ENCODE data around the gene MFRP. TPM values are rescaled to one million over a fixed set of nuclear protein-coding genes. Genes with fewer than 3 reads are reported as not detected.

MFRP gene
- total RNA-seq, 2 donors from 2014 or later = not detected

- Histone ChIP-seq H3K27ac (peak overlapping the region; percentile 71 to 81), H3K27me3 (replicated peaks; ENCODE audit: insufficient read depth) (peaks cover 7% of the 10 kb centered on the region), H3K36me3 (no peaks in the 10 kb centered on the region), H3K4me1 (replicated peaks) (no peaks in the 10 kb centered on the region), H3K9me3 (no peaks in the 10 kb centered on the region), H3K4me3 (peak overlapping the region; percentile 20 to 31)
- DNase-seq (ENCODE audit: low spot score) = no peak
- intact Hi-C loops (cut with DNase I) = loop anchor here (5.0 kb wide), 2 partner anchors 113 to 218 kb away; partner anchors contain the start of genes CBL and DPAGT1
- no peak for TF ChIP-seq CTCF (IDR thresholded peaks at IDR 0.05)
- no peak for TF ChIP-seq POLR2AphosphoS5 (IDR thresholded peaks at IDR 0.05)
- no peak for TF ChIP-seq POLR2A (IDR thresholded peaks at IDR 0.05)
- WGBS = 61% methylated on average over 17 of the region's 17 CpGs
Measured at GRCh38 chr11:119320240-119320775, 26.2 kb downstream of the MFRP start.

GRCh38 chr11:119319700-119320239 lies 26.7 kb downstream of the MFRP start:
- peaks cover 7% of the 10 kb centered on the region for H3K27me3 ChIP-seq (replicated peaks; ENCODE audit: insufficient read depth)
- H3K27ac ChIP-seq = peak overlapping the region; percentile 71 to 81
- H3K36me3 ChIP-seq = no peaks in the 10 kb centered on the region
- H3K9me3 ChIP-seq = no peaks in the 10 kb centered on the region
- no peaks in the 10 kb centered on the region for H3K4me1 ChIP-seq (replicated peaks)
- TF ChIP-seq CTCF (IDR thresholded peaks at IDR 0.05) (no peak), POLR2A (IDR thresholded peaks at IDR 0.05) (no peak), POLR2AphosphoS5 (IDR thresholded peaks at IDR 0.05) (no peak)
- H3K4me3 ChIP-seq = no peak overlapping the region
- intact Hi-C loops (cut with DNase I) = loop anchor here (5.0 kb wide), 2 partner anchors 112 to 217 kb away; partner anchors contain the start of genes CBL and DPAGT1
- 73% methylated on average over 11 of the region's 11 CpGs for WGBS
- DNase-seq (ENCODE audit: low spot score) = no peak

- no peak overlapping the region for H3K4me3 ChIP-seq
- DNase-seq (ENCODE audit: low spot score) = no peak
- H3K36me3 ChIP-seq = no peaks in the 10 kb centered on the region
- intact Hi-C loops (cut with DNase I) = no loop called here
- peaks cover 7% of the 10 kb centered on the region for H3K27me3 ChIP-seq (replicated peaks; ENCODE audit: insufficient read depth)
- WGBS = 68% methylated on average over 8 of the region's 8 CpGs
- TF ChIP-seq POLR2A (IDR thresholded peaks at IDR 0.05) = no peak
- no peak for TF ChIP-seq POLR2AphosphoS5 (IDR thresholded peaks at IDR 0.05)
- no peak for TF ChIP-seq CTCF (IDR thresholded peaks at IDR 0.05)
- H3K27ac ChIP-seq = peak overlapping the region; percentile 71 to 81
- H3K9me3 ChIP-seq = no peaks in the 10 kb centered on the region
- no peaks in the 10 kb centered on the region for H3K4me1 ChIP-seq (replicated peaks)
Measured at GRCh38 chr11:119319136-119319699, 27.3 kb downstream of the MFRP start.

GRCh38 chr11:119318240-119319135 lies 28.0 kb downstream of the MFRP start:
- H3K4me1 ChIP-seq (replicated peaks) = no peaks in the 10 kb centered on the region
- no peak overlapping the region for H3K4me3 ChIP-seq
- no peak for DNase-seq (ENCODE audit: low spot score)
- H3K27me3 ChIP-seq (replicated peaks; ENCODE audit: insufficient read depth) = peaks cover 7% of the 10 kb centered on the region
- peak overlapping the region; percentile 71 to 81 for H3K27ac ChIP-seq
- 52% methylated on average over 22 of the region's 22 CpGs for WGBS
- no peaks in the 10 kb centered on the region for H3K36me3 ChIP-seq
- TF ChIP-seq POLR2AphosphoS5 (IDR thresholded peaks at IDR 0.05) (no peak), CTCF (IDR thresholded peaks at IDR 0.05) (no peak), POLR2A (IDR thresholded peaks at IDR 0.05) (no peak)
- intact Hi-C loops (cut with DNase I) = no loop called here
- H3K9me3 ChIP-seq = no peaks in the 10 kb centered on the region
